H9 (cell line): Measurements from ENCODE around the gene ZNF771. TPM values are rescaled to one million over a fixed set of nuclear protein-coding genes. Genes with fewer than 3 reads are reported as not detected.

Experiments
- DNase-seq: peaks from one replicate; pipeline ENCODE4 v3.0.0-alpha.2; 2017
- H2AFZ ChIP-seq: one replicate; pipeline ENCODE4 v1.6.1; 2013; ENCODE audit warnings: mild to moderate bottlenecking, low read length, control low read depth, moderate library complexity
- H2AK5ac ChIP-seq: 2 replicates; pipeline ENCODE4 v1.6.1; 2013; ENCODE audit warnings: low read length, control low read depth, mixed read lengths; ENCODE audit not compliant: insufficient read length
- H2BK120ac ChIP-seq: one replicate; pipeline ENCODE4 v1.6.1; 2013; ENCODE audit warnings: low read depth, mild to moderate bottlenecking, low read length, control low read depth, inconsistent platforms; ENCODE audit not compliant: poor library complexity, severe bottlenecking
- H2BK12ac ChIP-seq: 2 replicates; pipeline ENCODE4 v1.6.1; 2013; ENCODE audit warnings: low read length, control low read depth, mixed read lengths, low read depth; ENCODE audit not compliant: insufficient read length
- H2BK15ac ChIP-seq: 2 replicates; pipeline ENCODE4 v1.6.1; 2013; ENCODE audit warnings: low read depth, low read length, control low read depth
- H2BK20ac ChIP-seq: one replicate; pipeline ENCODE4 v1.6.1; 2013; ENCODE audit warnings: low read depth, mild to moderate bottlenecking, low read length, control low read depth, inconsistent platforms; ENCODE audit not compliant: poor library complexity, severe bottlenecking
- H2BK5ac ChIP-seq: 2 replicates; pipeline ENCODE4 v1.6.1; 2013; ENCODE audit warnings: low read length, control low read depth, mixed read lengths; ENCODE audit not compliant: insufficient read length
- H3K14ac ChIP-seq: 2 replicates; pipeline ENCODE4 v1.6.1; 2013; ENCODE audit warnings: low read length, control low read depth; ENCODE audit not compliant: insufficient read depth
- H3K18ac ChIP-seq: 2 replicates; pipeline ENCODE4 v1.6.1; 2013; ENCODE audit warnings: low read depth, mild to moderate bottlenecking, mixed read lengths, low read length, control low read depth; ENCODE audit not compliant: insufficient read length
- H3K23ac ChIP-seq: 2 replicates; pipeline ENCODE4 v1.6.1; 2013; ENCODE audit warnings: low read length, control low read depth, mixed read lengths, low read depth; ENCODE audit not compliant: insufficient read length
- H3K23me2 ChIP-seq: 2 replicates; pipeline ENCODE4 v1.6.1; 2013; ENCODE audit warnings: low read depth, mild to moderate bottlenecking, mixed read lengths, low read length, control low read depth; ENCODE audit not compliant: insufficient read length, poor library complexity, severe bottlenecking
- H3K27ac ChIP-seq: 2 replicates; pipeline ENCODE4 v1.5.1; 2013; ENCODE audit warnings: low read length, control low read depth, mixed read lengths, low read depth; ENCODE audit not compliant: insufficient read length
- H3K27me3 ChIP-seq: 2 replicates; pipeline ENCODE4 v1.6.1; 2013; ENCODE audit warnings: low read length, control low read depth, inconsistent platforms; ENCODE audit not compliant: insufficient read depth
- H3K4ac ChIP-seq: 2 replicates; pipeline ENCODE4 v1.6.1; 2013; ENCODE audit warnings: low read depth, mild to moderate bottlenecking, control low read depth, inconsistent platforms, low read length, moderate library complexity
- H3K4me1 ChIP-seq: 2 replicates; pipeline ENCODE4 v1.6.1; 2013; ENCODE audit warnings: low read length, control low read depth, inconsistent platforms; ENCODE audit not compliant: insufficient read depth
- H3K4me2 ChIP-seq: 2 replicates; pipeline ENCODE4 v1.6.1; 2013; ENCODE audit warnings: low read length, control low read depth, mixed read lengths; ENCODE audit not compliant: insufficient read length, insufficient read depth
- H3K56ac ChIP-seq: 2 replicates; pipeline ENCODE4 v1.6.1; 2013; ENCODE audit warnings: low read depth, mild to moderate bottlenecking, mixed read lengths, low read length, control low read depth; ENCODE audit not compliant: insufficient read length
- H3K79me1 ChIP-seq: 2 replicates; pipeline ENCODE4 v1.6.1; 2013; ENCODE audit warnings: low read depth, mild to moderate bottlenecking, moderate library complexity, low read length, control low read depth, inconsistent platforms; ENCODE audit not compliant: insufficient read depth, poor library complexity, severe bottlenecking
- H3K79me2 ChIP-seq: 2 replicates; pipeline ENCODE4 v1.6.1; 2013; ENCODE audit warnings: low read length, control low read depth, inconsistent platforms; ENCODE audit not compliant: insufficient read depth
- H3K9ac ChIP-seq: 2 replicates; pipeline ENCODE4 v1.6.1; 2013; ENCODE audit warnings: low read length, control low read depth, mixed read lengths; ENCODE audit not compliant: insufficient read length; ENCODE audit errors: extremely low read depth
- H3K9me3 ChIP-seq: one replicate; pipeline ENCODE4 v1.6.1; 2013; ENCODE audit warnings: low read depth, low read length, inconsistent platforms; ENCODE audit not compliant: control insufficient read depth
- H3T11ph ChIP-seq: one replicate; pipeline ENCODE4 v1.6.1; 2013; ENCODE audit warnings: mild to moderate bottlenecking, low read length, control low read depth, inconsistent platforms
- H4K20me1 ChIP-seq: one replicate; pipeline ENCODE4 v1.6.1; 2013; ENCODE audit not compliant: control insufficient read depth, insufficient read length, insufficient read depth
- H4K5ac ChIP-seq: 2 replicates; pipeline ENCODE4 v1.6.1; 2013; ENCODE audit warnings: low read depth, mild to moderate bottlenecking, mixed read lengths, low read length, control low read depth; ENCODE audit not compliant: insufficient read length
- H4K8ac ChIP-seq: replicated peaks from 2 replicates; pipeline ENCODE4 v1.6.1; 2013; ENCODE audit warnings: low read length, control low read depth, mixed read lengths, low read depth; ENCODE audit not compliant: insufficient read length
- H4K91ac ChIP-seq: 2 replicates; pipeline ENCODE4 v1.6.1; 2013; ENCODE audit warnings: low read depth, mild to moderate bottlenecking, moderate library complexity, mixed read lengths, low read length, control low read depth; ENCODE audit not compliant: insufficient read length
- H3K27ac Mint-ChIP-seq, 3 experiments: 2 replicates in 2 of 3; 3 replicates in 1 of 3; pipeline ENCODE4 v1.8.0; 2020 to 2021; ENCODE audit warnings: mixed read lengths in 3 of 3, mild to moderate bottlenecking in 1 of 3, moderate library complexity in 1 of 3
- H3K27me3 Mint-ChIP-seq: 2 replicates; pipeline ENCODE4 v1.8.0; 2021; ENCODE audit warnings: low read depth, mild to moderate bottlenecking, moderate library complexity, mixed read lengths
- H3K36me3 Mint-ChIP-seq, 3 experiments: 2 replicates in 2 of 3; 3 replicates in 1 of 3; pipeline ENCODE4 v1.8.0; 2020 to 2021; ENCODE audit warnings: low read depth in 3 of 3, mixed read lengths in 3 of 3; ENCODE audit not compliant: insufficient read depth in 1 of 3
- H3K4me1 Mint-ChIP-seq, 2 experiments: 2 replicates each; pipeline ENCODE4 v1.8.0; 2020; ENCODE audit warnings: mixed read lengths in 2 of 2
- H3K4me3 Mint-ChIP-seq, 2 experiments: 2 replicates in 1 of 2; 3 replicates in 1 of 2; pipeline ENCODE4 v1.8.0; 2020 to 2021; ENCODE audit warnings: mild to moderate bottlenecking in 2 of 2, mixed read lengths in 2 of 2, moderate library complexity in 1 of 2
- H3K9me3 Mint-ChIP-seq, 2 experiments: 2 replicates in 1 of 2; 3 replicates in 1 of 2; pipeline ENCODE4 v1.8.0; 2020; ENCODE audit warnings: mild to moderate bottlenecking in 2 of 2, mixed read lengths in 2 of 2, moderate library complexity in 1 of 2
- CTCF ChIP-seq: fragments of 200-600 bp; sonication (generic); conservative IDR thresholded peaks from 3 replicates; pipeline ENCODE4 v1.8.0; 2021; ENCODE audit warnings: antibody characterized with exemption, mild to moderate bottlenecking
- WGBS: extraction: QIAGEN DNeasy Blood & Tissue Kit; methylation state at CpG from one replicate; pipeline ENCODE4 v1.1.7; 2013; ENCODE audit warnings: missing lambda C conversion rate, low lambda C conversion rate, mixed read lengths; ENCODE audit not compliant: insufficient read length; ENCODE audit errors: extremely low coverage; 5-methylcytosine and 5-hydroxymethylcytosine counted together
- total RNA-seq: library from RNA; stranded (reverse); gene quantifications from 2 replicates; pipeline ENCODE4 v1.2.1, GENCODE V29; 2021

Gene ZNF771
- total RNA-seq, 1 experiment from 2014 or later = 10.5 TPM

- no peak overlapping the region for H3K27ac ChIP-seq
- no peak overlapping the region for H2BK5ac ChIP-seq
- no peak for DNase-seq
- no peak overlapping the region for H2BK12ac ChIP-seq
- no peak overlapping the region for H3K23ac ChIP-seq
- H3K79me2 ChIP-seq = no peaks in the 10 kb centered on the region; the same call in 1 of the 2 replicates
- H4K91ac ChIP-seq = no peak overlapping the region
- H4K5ac ChIP-seq = no peak overlapping the region
- H3K79me1 ChIP-seq = no peaks in the 10 kb centered on the region
- no peak overlapping the region for H3K4ac ChIP-seq
- H4K20me1 ChIP-seq = no peaks in the 10 kb centered on the region
- WGBS = no CpG with 5 or more reads among the region's 12 CpGs
- Mint-ChIP-seq H3K4me3 (no peak overlapping the region; a peak in 1 of 5 replicates), H3K27ac (no peak overlapping the region), H3K9me3 (peaks cover 6 to 10% of the 10 kb centered on the region in 2 experiments; a peak in 3 of 5 replicates), H3K36me3 (peaks cover 15 to 27% (median 23%) of the 10 kb centered on the region in 3 experiments), H3K27me3 (peaks cover 20% of the 10 kb centered on the region), H3K4me1 (peaks cover 14 to 18% of the 10 kb centered on the region in 2 experiments)
- no peak overlapping the region for H3K18ac ChIP-seq
- no peak overlapping the region for H3K14ac ChIP-seq
- no peak for TF ChIP-seq CTCF
- no peak overlapping the region for H2BK15ac ChIP-seq
- no peak overlapping the region for H3K4me2 ChIP-seq
- H2AFZ ChIP-seq = no peak overlapping the region
- no peak overlapping the region for H4K8ac ChIP-seq
- no peaks in the 10 kb centered on the region for H3K9me3 ChIP-seq
- no peak overlapping the region for H2AK5ac ChIP-seq
- no peak overlapping the region for H3K56ac ChIP-seq
- peaks cover 3% of the 10 kb centered on the region; the same call in 1 of the 2 replicates for H3K4me1 ChIP-seq
- no peak overlapping the region for H3K9ac ChIP-seq
- H3T11ph ChIP-seq = no peak overlapping the region
- H3K23me2 ChIP-seq = peaks cover 5% of the 10 kb centered on the region
- no peak overlapping the region for H2BK20ac ChIP-seq
- no peak overlapping the region for H2BK120ac ChIP-seq
- no peaks in the 10 kb centered on the region for H3K27me3 ChIP-seq
Measured at GRCh38 chr16:30447512-30448226, 40.3 kb downstream of the ZNF771 start.
